ENCODE data around the gene UHRF1. TPM values are rescaled to one million over a fixed set of nuclear protein-coding genes. Genes with fewer than 3 reads are reported as not detected.
"Not testable (repeated sequence)": the region's sequence is repeated elsewhere in the genome, so short reads cannot be mapped to it uniquely, and the experiment has no call there.

Gene UHRF1
- polyA plus RNA-seq, 3 donors, result 32.3 to 43.5 (median 42.6) TPM

- no peak for DNase-seq
Observed at GRCh38 chr19:4929186-4929585, 19.9 kb downstream of the UHRF1 start.

DNA sequence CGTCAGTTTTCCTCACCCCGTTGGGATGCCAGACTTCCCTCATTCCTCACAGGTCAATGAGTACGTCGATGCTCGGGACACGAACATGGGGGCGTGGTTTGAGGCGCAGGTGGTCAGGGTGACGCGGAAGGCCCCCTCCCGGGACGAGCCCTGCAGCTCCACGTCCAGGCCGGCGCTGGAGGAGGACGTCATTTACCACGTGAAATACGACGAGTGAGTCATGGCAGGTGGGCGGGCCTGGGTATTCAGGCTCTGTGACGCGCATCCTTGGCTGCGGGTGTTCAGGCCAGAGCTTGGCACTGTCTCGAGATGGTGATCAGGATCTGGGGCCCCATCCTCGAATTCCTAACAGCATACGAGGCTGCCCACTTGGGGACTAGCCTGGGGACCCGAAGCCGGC, 21.4 kb downstream of the UHRF1 start:
- no peak for DNase-seq

DNA sequence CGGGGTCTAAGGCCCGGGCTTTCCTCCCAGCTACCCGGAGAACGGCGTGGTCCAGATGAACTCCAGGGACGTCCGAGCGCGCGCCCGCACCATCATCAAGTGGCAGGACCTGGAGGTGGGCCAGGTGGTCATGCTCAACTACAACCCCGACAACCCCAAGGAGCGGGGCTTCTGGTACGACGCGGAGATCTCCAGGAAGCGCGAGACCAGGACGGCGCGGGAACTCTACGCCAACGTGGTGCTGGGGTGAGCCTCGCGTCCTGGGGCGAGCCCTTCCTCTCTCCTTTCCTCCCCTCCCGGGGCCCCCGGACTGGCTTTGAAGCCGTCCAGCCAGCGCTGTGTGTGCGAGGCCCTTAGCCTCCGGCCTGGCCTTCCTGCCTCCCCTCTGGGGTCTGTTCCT, 23.4 kb downstream of the UHRF1 start:
- no peak for DNase-seq

DNA sequence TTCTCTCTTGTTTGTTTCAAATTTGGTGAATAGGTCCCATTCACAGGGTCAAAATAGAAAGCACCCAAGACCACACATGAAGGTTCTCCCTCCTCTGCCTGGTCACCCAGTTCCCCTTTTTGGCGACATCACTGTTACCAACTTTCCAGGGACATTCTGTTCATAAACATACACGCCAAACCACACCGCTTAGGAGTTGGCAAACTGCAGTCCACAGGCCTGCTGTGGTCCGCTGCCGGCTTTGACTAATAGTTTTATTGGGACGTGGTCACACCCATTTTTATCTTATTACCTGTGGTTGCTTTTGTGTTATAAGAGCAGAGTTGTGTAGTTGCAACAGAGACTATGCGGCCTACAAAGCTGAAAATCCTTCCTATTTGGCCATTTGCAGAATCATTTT, 24.2 kb downstream of the UHRF1 start:
- no peak for DNase-seq

DNA sequence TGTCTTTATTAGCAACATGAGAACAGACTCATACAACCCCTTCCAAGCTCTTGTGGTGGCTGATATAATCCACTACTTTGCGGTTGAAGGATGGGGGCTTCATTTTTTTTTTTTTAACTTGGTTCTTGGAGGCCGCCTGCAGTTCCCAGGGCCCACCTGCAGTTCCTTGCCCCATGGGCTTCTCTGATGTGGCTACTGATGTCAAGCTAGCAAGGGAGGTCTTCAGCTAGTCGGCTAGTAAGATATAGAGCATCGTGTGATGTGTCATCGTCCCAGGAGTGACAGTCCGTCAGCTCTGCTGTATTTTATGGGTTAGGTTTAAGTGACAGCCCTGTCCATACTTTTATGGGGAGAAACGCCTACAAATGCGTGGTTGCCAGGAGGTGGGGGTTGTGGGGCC, 26.1 kb downstream of the UHRF1 start:
- no peak for DNase-seq

GRCh38 chr19:4937060-4937459, 27.8 kb downstream of the UHRF1 start:
- DNase-seq, result no peak

DNA sequence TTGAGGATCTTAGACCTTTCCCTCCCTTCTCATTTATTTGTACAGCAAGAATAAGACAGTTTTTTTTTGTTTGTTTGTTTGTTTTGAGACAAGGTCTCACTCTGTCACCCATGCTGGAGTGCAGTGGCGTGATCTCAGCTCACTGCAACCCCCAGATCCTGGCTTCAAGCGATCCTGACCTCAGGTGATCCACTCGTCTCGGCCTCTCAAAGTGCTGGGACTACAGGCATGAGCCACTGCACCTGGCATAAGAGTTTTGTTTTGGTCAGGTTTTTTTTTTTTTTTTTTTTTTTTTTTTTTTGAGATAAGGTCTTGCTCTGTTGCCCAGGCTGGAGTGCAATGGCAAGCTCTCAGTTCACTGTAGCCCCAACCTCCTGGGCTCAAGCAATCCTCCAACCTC, 29.2 kb downstream of the UHRF1 start:
- DNase-seq, result not testable (repeated sequence)

GRCh38 chr19:4939466-4939865, 30.2 kb downstream of the UHRF1 start:
- DNase-seq, result no peak

GRCh38 chr19:4941638-4942169, 32.4 kb downstream of the UHRF1 start:
- DNase-seq, result not testable (repeated sequence)

- not testable (repeated sequence) for DNase-seq
Observed at GRCh38 chr19:4950650-4951049, 41.3 kb downstream of the UHRF1 start.

DNA sequence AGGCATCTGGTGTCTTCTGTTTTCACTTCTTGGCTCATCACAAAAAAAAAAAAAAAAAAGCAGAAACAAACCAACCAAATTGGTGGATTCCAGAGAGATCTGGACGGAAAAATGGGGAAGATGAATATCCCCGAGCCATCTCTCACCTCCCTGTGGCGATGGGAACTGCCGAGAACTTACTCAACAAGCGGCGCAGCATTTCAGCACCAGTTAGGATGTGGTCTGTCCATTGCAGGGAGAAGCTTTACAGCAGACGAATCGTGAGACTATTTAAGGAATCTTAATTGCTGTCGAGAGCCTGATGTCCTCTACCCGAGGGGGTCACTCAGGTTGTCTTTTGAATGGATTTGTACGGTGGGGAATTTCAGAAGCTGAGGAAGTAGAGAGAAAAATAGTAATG, 42.4 kb downstream of the UHRF1 start:
- no peak for DNase-seq

- no peak for DNase-seq
Observed at GRCh38 chr19:4952945-4953344, 43.6 kb downstream of the UHRF1 start.

DNA sequence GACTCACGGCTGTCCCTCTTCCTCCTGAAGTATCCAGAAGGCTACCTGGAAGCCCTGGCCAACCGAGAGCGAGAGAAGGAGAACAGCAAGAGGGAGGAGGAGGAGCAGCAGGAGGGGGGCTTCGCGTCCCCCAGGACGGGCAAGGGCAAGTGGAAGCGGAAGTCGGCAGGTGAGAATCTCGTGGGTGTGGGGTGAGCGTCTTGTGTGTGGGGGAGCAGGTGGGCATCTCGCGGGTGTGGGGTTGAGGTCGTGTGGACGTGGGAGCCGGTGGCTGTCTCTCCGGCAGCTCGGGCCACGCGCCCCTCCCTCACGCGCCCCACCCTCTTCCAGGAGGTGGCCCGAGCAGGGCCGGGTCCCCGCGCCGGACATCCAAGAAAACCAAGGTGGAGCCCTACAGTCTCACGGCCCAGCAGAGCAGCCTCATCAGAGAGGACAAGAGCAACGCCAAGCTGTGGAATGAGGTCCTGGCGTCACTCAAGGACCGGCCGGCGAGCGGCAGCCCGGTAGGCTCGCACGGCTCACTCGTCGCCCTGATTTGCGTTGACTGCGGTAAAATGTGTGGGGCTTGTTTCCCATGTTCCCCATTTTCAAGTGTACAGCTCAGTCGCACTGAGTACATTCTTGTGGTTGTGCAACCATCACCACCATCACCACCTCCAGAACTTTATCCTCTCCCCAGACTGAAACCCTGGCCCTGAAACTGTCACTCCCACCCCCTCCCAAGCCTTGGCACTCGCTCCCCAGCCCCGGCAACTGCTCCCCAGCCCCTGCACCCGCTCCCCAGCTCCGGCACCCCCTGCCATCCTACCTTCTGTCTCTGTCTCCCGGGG, 45.2 kb downstream of the UHRF1 start:
- DNase-seq, result not testable (repeated sequence)

DNA sequence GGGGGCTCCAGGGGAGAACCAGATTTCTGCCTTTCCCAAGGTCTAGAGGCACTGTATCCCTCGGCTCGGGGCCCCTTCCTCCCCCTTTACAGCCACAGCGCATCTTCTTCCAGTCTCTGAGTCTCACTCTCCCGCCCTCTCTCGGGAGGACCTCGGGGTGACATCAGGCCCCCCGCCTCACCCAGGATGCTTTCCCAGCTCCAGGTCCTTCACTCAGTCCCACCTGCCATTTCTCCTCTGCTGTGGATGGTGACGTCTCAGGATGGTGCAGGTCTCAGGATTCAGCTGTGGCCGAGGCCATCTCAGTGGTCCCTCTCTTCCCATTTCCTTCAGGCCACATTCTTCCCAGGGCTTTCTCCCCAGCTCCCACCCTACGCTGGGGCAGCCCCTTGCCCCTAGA, 46.0 kb downstream of the UHRF1 start:
- DNase-seq, result no peak

DNA sequence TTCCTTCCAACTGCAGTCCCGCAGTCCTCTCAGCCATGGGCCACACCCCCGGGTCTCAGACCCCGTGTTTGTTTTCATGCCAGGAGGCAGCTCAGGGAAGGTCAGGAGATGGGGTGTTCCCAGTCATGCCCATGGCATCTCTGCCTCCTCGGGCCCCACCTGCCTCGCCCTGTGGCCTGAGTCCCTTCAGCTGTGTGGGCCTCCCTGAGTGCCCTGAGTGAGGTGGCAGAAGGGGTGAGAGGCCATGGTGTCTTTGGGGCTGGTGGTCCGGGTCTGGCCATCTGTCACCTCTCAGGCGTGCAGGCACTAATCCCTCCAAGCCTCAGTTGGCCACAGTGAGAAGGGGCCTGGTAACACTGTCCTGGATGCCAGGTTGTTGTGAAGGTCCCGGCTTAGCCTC, 48.7 kb downstream of the UHRF1 start:
- DNase-seq, result no peak

- no peak for DNase-seq
Observed at GRCh38 chr19:4962085-4962619, 52.9 kb downstream of the UHRF1 start.

GRCh38 chr19:4965061-4965460, 55.8 kb downstream of the UHRF1 start:
- no peak for DNase-seq

DNA sequence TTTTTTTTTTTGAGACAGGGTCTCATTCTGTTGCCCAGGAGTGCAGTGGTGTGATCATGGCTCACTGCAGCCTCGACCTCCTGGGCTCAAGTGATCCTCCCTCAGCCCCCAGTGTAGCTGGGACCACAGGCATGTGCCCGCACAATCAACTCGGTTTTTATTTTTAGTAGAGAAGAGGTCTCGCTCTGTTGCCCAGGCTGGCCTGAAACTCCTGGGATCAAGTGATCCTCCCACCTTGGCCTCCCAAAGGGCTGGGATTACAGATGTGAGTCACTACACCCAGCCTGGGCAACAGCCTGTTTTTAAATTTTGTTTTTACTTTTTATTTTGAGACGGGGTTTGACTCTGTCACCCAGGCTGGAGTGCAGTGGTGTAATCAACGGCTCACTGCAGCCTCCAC, 57.3 kb downstream of the UHRF1 start:
- DNase-seq, result no peak

DNA sequence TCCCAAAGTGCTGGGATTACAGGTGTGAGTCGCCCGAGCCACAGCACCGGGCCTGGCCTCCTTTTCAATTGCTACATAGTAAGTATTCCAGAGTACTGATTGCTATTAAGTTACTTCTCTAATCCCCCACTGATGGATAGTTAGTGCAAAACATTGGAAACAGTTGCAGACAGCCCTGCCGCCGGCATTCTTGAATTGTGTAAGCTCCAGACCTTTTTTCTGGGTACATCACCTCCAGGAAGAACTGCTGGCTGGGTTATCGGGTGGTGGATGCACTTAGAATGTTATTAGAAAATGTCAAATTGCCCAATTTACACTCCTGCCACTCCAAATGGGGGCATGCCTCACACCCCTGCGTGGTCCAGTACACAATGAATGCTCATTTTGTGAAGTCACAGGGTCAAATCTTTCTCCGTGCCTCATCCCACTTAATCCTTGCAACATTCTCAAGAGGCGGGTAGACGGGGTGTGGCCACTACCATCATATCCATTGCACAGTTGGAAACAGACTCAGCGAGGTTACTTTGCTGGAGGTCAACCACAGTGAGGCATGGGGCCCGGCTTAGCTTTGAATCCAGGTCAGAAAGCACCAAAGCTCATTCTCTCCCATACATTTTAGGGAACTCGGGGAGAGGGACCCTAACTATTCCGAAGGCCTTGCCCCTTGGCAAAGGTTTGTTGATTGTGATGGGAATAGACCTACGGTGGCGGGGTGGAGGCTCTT, 58.6 kb downstream of the UHRF1 start:
- DNase-seq, result no peak

- peak; percentile 99 for DNase-seq
Observed at GRCh38 chr19:4968462-4969291, 59.4 kb downstream of the UHRF1 start, which contains the start of gene KDM4B. Gene KDM4B, plus strand, starts transcription at chr19:4969113. Its CDS starts 63,778 bp downstream, at chr19:5032891.

GRCh38 chr19:4969292-4969771, 60.0 kb downstream of the UHRF1 start:
- no peak for DNase-seq

All from renal pelvis (tissue), 4 donors.